Measurements from ENCODE around the gene MAP3K4.

DNA sequence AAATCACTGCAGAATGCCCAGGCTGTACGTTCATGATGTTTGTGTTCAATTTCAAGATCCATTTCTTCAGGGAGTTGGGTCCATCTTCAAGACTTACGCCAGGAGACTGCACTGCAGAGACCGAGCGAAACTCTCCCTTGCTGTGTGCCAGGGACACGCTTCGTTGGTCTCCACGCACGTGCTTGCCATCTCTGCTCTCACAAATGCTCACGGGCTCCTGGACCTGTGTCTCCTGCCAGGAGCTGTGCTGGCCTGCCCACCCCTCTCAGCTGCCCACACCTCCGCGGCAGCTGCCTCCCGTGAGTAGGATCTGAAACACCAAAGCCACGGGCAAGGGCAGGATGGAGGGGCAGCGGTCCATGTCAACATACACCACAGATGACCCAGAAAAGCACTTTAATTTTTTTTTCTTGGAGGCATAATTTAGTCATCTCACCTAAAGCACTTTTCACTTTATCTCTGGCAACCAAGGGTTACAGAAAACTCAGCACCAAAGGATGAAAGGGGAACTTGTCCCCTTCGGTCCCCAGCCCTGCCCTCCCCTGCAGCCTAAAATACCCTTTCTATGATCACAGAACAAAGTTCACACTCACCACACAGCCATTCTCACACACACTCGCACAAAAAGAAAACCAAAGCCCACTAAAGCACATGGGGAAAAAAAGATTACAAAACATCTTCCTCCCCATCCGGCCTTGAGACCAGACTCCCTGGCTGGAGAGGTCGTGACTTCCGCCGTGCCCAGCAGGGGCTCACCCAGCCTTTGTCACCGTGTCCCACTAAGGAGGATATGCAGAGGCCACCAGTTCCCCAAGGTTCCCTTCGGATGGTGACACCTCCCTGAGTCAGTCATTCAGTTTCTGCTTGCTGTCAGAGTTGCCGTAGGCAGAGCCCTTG lies 144.4 kb downstream of the MAP3K4 start:
- TF ChIP-seq, protein P1, sequence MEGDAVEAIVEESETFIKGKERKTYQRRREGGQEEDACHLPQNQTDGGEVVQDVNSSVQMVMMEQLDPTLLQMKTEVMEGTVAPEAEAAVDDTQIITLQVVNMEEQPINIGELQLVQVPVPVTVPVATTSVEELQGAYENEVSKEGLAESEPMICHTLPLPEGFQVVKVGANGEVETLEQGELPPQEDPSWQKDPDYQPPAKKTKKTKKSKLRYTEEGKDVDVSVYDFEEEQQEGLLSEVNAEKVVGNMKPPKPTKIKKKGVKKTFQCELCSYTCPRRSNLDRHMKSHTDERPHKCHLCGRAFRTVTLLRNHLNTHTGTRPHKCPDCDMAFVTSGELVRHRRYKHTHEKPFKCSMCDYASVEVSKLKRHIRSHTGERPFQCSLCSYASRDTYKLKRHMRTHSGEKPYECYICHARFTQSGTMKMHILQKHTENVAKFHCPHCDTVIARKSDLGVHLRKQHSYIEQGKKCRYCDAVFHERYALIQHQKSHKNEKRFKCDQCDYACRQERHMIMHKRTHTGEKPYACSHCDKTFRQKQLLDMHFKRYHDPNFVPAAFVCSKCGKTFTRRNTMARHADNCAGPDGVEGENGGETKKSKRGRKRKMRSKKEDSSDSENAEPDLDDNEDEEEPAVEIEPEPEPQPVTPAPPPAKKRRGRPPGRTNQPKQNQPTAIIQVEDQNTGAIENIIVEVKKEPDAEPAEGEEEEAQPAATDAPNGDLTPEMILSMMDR (conservative IDR thresholded peaks at IDR 0.05; ENCODE audit: low read length): no peak
- TF ChIP-seq EZH2phosphoT487 (IDR thresholded peaks at IDR 0.05; ENCODE audit: borderline replicate concordance, low read depth, low read length): no peak
